ENCODE results near the gene S100A14. TPM values are rescaled to one million over a fixed set of nuclear protein-coding genes. Genes with fewer than 3 reads are reported as not detected.
A peak's percentile ranks its signal among the peaks of the same experiment; 100 is the strongest.

The S100A14 gene
- total and polyA plus RNA-seq, 2 of the 4 experiments (the other 2 are of a cell fraction), result 0.10 TPM; not detected in 1

DNA sequence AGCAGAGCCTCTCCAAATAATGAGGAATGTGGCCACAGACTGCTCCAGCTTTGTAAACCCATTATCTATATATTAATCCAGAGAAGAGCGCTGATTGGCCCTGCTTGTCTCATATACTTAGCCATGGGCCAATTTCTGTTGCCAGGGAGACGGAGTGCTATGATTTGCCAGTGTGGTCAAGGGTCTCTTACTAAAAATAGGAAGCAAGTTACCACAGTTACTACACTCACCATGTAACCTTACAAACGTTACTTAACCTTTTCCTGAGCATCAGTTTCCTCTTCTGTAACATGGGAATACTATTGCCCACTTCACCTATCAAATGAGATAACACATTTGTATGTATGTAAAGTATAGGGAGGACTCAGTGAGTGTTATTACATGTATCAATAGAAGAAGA lies 42.8 kb downstream of the S100A14 start:
- DNase-seq, result peak; percentile 41
- Histone ChIP-seq H3K9me3 (ENCODE audit: control insufficient read depth, insufficient read depth, low read length) (no peaks in the 10 kb centered on the region), H2AFZ (replicated peaks; ENCODE audit: low read length, poor library complexity) (no peak overlapping the region), H4K20me1 (ENCODE audit: insufficient read depth, low read length) (no peaks in the 10 kb centered on the region), H3K79me1 (ENCODE audit: low read depth in 1 of 2, low read length in 2 of 2) (peaks cover 0 to 5% of the 10 kb centered on the region in 2 experiments; a peak in 2 of 4 replicates), H3K9me1 (ENCODE audit: insufficient read depth, low read length) (peaks cover 7% of the 10 kb centered on the region), H3K23ac (ENCODE audit: low read depth, low read length) (peak overlapping the region; percentile 87), H3K14ac (replicated peaks; ENCODE audit: low read depth, low read length) (peak overlapping the region; percentile 91), H3K9ac (ENCODE audit: low read depth, low read length) (no peak overlapping the region), H2BK15ac (ENCODE audit: low read depth, low read length) (peak overlapping the region; percentile 98), H3K27ac (ENCODE audit: insufficient read depth, low read length) (peak overlapping the region; percentile 4; the same call in 1 of the 2 replicates), H3K36me3 (ENCODE audit: control insufficient read depth, insufficient read depth, low read length) (no peaks in the 10 kb centered on the region), H3K4me2 (ENCODE audit: low read depth, low read length) (peak overlapping the region; percentile 24; the same call in 1 of the 2 replicates), H3K56ac (ENCODE audit: extremely low read depth, insufficient read depth, low read length) (peak overlapping the region; percentile 47), H3K18ac (ENCODE audit: low read depth, low read length) (peak overlapping the region; percentile 97), H4K5ac (ENCODE audit: low read depth, low read length) (peak overlapping the region; percentile 97; the same call in 1 of the 2 replicates), H2BK20ac (ENCODE audit: low read depth, low read length) (peak overlapping the region; percentile 98), H4K8ac (ENCODE audit: low read depth in 2 of 2, low read length in 2 of 2) (peak overlapping the region; percentile 53 to 92), H2BK5ac (ENCODE audit: low read depth, low read length, poor library complexity, severe bottlenecking) (peak overlapping the region; percentile 80), H3K4me3 (ENCODE audit: insufficient read depth, low read depth, low read length) (no peak overlapping the region), H3K4me1 (ENCODE audit: control insufficient read depth, insufficient read depth, low read length) (peaks cover 14% of the 10 kb centered on the region), H2AK9ac (replicated peaks; ENCODE audit: low read depth, low read length, poor library complexity) (peak overlapping the region; percentile 77), H3K27me3 (ENCODE audit: control insufficient read depth, insufficient read depth, low read length) (no peaks in the 10 kb centered on the region), H4K91ac (ENCODE audit: insufficient read depth, low read depth, low read length) (peak overlapping the region; percentile 89), H3K4ac (ENCODE audit: low read depth, low read length) (peak overlapping the region; percentile 92), H2AK5ac (ENCODE audit: low read depth, low read length) (peak overlapping the region; percentile 97), H2BK120ac (ENCODE audit: low read depth, low read length) (peak overlapping the region; percentile 94)
- ChIA-PET POLR2A (ENCODE audit: unreplicated experiment) (interaction anchor here (1.9 kb wide), 1 partner anchor 54 kb away, joined by 7 read pairs; the partner anchor contains the start of gene S100A13), CTCF (interaction anchor here (0.9 to 2.3 kb wide), 10 partner anchors 35 to 78 kb away, joined by 3 to 16 read pairs (median 5); partner anchors contain the start of genes S100A13 and S100A16)
- WGBS, 2 experiments (ENCODE audit: extremely low coverage in 2 of 2, insufficient read length in 1 of 2), result no CpG with 5 or more reads among the region's 3 CpGs
- intact Hi-C loops (cut with micrococcal nuclease), result loop anchor here (2.0 kb wide), 5 partner anchors 39 to 97 kb away; partner anchors contain the start of genes CHTOP, ILF2, S100A13 and S100A16
- dilution Hi-C loops (cut with HindIII; ENCODE audit: low sequenced_read_pairs, unreplicated experiment), result no loop called here
- ATAC-seq (ENCODE audit: low read depth), result no peak
- TF ChIP-seq, protein P1, sequence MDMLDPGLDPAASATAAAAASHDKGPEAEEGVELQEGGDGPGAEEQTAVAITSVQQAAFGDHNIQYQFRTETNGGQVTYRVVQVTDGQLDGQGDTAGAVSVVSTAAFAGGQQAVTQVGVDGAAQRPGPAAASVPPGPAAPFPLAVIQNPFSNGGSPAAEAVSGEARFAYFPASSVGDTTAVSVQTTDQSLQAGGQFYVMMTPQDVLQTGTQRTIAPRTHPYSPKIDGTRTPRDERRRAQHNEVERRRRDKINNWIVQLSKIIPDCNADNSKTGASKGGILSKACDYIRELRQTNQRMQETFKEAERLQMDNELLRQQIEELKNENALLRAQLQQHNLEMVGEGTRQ (IDR thresholded peaks at IDR 0.05; ENCODE audit: low read depth, low read length), result no peak
- TF ChIP-seq FOS (IDR thresholded peaks at IDR 0.05; ENCODE audit: low read depth, low read length) (no peak), CEBPB (IDR thresholded peaks at IDR 0.05; ENCODE audit: low read depth, low read length) (no peak), SMC3 (IDR thresholded peaks at IDR 0.05; ENCODE audit: low read depth, low read length) (no peak)
- in situ Hi-C loops (cut with MboI; ENCODE audit: low sequenced_read_pairs), result no loop called here
- no TSS peak for BruUV-seq (replicated peaks)
